GM21360 (cell line): ENCODE measurements around the gene CA6.
"Not testable (repeated sequence)": the region's sequence is repeated elsewhere in the genome, so short reads cannot be mapped to it uniquely, and the experiment has no call there.

Source experiments
- ATAC-seq: cut with Tn5 transposase; IDR thresholded peaks from one replicate; pipeline ENCODE4 v1.9.1; 2021; ENCODE audit warnings: mild to moderate bottlenecking, moderate library complexity; ENCODE audit not compliant: unreplicated experiment

CA6 gene

DNA sequence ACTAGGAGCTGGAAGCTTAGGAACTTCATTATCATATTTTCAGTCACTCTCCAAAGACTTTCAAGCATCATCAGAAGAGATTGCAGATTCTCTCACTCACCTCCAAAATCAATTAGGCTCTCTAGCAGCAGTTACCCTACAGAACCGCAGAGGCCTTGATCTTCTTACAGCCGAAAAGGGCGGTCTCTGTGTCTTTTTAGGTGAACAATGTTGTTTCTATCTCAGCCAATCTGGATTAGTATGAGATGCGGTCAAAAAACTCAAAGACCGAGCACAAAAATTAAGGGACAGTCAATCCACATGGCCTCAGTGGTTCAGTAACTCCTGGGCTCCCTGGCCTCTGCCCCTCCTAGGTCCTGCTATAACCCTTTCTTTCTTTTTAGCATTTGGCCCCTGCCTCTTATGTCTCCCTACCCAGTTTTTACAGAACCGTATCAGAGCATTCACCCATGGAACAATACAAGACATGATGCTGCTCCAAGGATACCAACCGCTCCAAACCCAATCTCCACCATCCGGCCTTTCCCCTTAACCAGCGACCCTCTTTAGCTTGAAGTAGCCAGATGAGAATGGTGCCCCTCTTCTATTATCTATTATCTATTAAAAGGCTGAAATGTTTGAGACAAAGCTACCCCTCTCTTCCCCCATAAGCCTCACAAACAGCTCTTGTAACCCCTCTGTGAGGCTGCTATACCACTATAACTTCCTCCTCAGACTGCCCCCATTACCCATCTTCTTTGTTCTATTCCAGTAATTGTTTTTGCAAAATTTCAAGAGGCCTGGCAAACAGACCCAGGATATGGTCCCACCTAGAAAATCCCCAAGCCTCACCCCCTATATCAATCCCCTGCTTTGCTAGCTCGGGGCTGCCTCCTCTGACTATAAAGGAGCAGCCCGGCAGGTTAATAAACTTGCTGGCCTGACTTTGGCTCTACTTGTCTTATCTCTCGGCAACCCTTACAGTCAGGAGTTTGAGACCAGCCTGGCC, 18.7 kb upstream of the CA6 start:
- ATAC-seq, result no peak

DNA sequence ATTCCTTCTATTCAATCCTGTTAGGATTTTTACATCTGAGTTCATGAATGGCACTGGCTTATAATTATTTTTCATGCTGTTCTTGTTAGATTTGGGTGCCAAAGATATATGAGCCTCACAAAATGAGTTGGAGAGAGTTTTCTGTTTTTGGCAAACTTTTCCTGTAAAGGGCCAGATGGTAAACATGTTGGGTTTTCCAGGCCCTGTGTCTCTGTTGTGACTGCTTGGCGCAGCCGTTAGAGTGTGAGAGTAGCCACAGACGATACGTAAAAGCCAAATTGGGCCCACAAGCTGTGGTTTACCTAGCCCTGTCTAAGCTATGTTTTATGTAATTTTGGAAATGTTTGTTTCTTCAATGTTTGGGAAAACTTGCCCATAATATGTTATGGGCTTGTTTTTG, 15.6 kb upstream of the CA6 start:
- ATAC-seq, result no peak

DNA sequence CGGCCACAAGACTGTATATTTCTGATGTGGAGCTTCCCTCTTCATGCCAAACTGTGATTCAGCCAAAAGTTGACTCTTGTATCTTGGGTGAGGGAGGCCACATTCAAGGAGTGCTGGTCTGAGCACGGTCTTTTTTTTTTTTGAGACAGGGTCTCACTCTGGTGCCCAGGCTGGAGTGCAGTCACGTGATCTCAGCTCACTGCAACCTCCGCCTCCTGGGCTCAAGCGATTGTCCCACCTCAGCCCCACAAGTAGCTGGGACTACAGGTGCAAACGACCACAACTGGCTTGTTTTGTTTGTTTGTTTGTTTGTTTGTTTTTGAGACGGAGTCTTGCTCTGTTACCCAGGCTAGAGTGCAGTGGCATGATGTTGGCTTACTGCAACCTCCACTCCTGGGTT, 8.6 kb upstream of the CA6 start:
- not testable (repeated sequence) for ATAC-seq

DNA sequence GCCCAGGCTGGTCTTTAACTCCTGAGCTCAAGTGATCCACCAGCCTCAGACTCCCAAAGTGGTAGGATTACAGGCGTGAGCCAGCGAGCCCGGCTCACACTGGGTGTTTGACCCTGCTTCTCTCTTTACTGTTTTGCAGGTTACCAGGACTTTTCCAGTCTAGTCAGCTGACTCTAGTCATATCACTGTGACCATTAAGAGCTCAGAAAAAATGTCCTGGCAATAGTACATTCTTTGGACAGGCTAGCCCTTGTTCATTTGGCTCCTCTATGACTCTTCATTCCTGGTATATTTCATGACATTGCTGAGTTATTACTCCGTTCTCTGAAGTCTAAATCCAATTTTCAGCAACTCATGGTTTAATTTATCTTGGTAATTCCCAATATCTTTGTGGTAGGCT, 8.0 kb upstream of the CA6 start:
- no peak for ATAC-seq

DNA sequence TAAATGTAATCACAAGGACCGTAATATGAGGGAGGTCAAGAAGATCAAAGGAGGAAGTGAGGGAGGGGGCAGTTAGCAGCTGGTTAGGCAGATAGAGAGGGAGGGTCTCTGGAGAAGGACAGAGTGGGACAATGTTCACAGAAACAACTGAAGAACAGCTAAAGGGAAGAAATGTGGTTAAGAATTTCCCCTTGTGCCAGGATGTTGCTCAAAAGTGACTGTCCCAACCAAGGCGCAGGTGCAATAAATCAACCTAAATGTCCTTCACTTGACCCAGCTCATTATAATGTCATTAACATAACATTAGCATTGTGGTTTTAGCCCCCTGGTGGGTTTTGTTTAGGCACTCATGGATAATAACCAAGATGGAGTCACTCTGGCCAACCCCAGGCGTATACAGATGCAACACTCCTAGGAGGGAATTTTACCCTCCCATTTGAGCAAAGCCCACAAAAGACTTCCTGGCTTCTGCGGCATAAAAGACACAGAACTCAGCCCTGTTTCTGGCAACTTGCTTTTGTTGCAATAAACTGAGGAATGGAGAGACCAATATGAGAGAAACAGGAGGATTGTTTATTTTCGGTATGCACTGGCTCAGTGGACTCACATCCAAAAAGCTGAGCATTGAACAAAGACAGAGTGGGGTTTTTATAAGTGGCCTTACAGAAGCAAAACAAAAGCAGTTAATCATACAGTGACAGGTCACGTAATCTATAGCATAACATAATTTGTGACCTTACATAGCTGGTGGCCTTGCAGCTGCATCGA, 7.3 kb upstream of the CA6 start:
- no peak for ATAC-seq

DNA sequence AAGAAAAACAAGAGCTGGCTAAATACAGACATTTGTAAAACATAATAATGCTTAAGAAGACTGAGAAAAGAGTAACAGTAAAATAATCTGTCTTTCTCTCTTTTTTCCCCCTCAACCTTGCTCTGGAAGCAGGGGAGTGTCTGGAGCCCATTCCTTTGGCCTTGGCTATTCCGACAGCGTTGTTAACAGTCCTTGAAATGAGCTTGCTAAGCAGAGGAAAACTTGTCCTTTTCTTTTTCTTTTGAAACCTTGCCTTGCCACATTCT, 6.7 kb upstream of the CA6 start:
- ATAC-seq, result no peak

DNA sequence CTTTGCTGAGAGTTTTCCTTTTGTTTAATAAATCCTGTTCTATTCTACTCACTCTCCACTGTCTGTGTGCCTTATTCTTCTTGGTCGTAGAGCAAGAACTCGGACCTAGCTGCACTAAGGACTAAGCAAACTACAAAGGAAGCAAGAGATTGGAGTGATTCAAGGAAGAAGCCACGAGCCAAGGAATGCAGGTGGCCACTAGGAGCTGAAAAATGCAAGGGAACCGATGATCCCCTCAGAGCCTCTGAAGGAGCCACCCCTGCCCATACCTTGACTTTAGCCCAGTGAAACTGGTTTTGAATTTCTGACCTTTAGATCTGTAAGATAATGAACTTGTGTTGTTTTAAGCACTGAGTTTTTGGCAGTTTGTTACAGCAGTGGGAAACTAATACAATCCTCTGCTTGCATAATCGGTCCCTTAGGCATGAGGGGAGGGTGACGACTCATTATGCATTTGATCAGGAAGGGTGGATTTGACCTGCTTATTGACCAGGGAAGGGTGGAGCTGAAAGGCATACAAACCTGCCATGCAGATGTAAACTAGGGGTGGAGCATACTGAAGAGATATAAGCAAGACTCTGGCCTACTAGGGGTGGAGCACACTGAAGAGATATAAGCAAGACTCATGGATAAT, 6.2 kb upstream of the CA6 start:
- no peak for ATAC-seq

DNA sequence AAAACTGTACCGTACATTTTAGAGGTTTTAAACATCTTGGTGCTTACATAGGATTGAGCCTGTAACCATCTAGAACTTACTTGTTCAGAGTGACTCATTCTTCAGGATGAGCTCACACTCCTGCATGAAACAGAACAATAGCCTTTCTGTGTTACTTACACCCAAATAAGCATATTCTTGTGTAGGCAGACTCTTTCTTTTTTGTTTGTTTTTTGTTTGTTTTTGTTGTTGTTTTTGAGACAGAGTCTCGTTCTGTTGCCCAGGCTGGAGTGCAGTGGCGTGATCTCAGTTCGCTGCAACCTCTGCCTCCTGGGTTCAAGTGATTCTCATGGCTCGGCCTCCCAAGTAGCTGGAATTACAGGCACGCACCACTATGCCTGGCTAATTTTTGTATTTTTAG, 3.8 kb upstream of the CA6 start:
- no peak for ATAC-seq

DNA sequence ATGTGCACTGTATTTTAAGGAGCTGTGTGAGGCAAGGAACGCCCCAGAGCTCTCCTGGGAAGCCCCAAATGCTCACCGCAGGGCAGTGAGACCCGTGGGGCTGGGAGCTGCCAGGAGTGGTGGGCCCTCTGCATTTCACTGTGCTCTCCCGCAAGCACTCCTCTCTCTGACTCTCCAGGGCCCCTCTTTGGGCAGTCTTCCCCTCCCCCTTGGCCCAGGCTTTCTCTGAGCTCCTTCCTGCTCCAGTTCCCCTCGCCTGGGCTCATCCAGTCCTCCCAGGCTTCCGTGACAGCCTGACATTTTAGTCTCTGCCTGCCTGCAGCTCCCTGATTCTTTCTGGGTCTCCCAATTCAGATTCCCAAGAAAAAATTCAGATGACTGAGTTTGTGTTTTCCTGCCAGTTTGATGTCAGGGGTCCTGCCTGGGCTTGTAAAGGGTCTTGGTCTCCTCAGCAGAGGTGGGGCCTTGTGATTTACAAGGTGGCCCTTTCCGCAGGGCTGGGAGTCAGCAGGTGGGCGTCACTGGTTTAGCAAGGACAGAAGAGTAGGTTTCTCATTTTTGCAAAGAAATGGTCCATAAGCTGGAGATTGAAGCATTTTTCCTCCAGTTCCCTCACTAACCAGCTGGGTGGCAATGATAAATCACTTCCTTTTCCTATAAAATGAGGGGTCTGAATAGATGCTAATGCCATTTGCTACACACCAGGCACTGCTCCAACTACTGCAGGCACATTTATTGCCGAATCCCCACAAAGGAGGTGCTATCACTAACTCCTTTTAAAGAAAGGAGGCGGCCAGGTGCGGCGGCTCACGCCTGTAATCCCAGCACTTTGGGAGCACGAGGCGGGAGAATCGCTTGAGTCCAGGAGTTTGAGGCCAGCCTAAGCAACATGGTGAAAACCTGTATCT, 1.9 kb upstream of the CA6 start:
- no peak for ATAC-seq

DNA sequence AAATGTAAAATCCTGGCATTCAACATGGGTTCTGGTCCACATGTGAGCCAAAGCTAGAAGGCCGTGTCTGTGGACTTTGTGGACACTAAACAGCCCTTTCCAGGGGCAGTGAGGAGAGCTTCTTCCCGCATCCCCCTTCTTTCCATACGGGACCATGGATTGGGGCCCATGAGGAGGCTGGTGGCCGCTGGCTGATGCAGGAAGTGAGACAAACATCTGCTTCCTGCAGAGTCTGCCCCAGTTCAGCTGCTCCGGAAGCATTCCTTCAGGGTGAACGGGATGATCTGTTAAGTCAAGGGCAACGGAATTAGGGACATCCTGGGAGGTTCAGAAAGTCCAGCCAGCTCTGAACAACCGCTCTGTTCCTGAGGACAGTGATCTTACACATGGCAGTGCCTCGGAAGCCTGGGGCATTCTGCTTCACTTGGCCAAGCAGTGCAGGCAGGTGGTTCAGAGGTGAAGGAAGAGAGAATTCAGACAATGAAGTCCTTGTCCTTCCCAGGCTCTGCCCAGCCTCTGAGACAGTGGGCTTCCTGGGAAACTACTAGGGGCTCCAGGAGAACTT, 1.5 kb downstream of the CA6 start:
- ATAC-seq, result no peak

DNA sequence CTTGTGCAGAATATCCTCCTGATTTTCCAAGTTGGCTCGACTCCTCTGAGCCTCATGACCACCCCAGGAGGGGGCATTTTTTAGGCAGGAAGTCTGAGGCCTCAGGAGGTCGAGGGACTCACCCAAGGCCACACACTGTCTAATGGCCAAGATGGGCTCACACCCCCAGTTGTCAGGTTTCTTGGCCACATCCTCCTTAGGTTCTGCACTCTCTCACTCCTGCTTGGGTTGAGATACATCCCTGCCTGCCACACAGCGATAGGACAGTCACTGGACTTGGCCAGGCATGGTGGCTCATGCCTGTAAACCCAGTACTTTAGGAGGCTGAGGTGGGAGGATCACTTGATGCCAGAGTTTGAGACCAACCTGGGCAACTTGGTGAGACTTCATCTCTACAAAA, 4.6 kb downstream of the CA6 start:
- no peak for ATAC-seq

DNA sequence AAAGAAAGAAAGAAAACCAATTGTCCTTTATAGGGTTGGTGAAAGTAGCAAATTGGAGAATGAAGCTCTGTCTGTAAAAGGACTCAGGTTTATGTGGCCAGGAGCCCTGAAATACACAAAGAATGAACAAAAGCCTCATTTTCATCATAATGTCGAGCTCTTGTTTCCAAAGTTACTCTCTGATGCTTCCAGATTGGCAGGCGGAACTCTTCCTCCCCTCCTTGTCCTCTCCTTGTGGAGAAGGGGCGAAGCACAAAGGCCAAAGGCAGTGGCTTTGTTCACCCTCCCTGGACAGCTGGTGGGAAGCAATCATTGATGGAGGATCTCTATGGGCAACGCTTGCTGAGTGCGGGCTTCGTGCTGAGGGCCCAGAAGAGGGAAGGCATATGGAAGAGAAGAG, 5.6 kb downstream of the CA6 start:
- ATAC-seq, result no peak

DNA sequence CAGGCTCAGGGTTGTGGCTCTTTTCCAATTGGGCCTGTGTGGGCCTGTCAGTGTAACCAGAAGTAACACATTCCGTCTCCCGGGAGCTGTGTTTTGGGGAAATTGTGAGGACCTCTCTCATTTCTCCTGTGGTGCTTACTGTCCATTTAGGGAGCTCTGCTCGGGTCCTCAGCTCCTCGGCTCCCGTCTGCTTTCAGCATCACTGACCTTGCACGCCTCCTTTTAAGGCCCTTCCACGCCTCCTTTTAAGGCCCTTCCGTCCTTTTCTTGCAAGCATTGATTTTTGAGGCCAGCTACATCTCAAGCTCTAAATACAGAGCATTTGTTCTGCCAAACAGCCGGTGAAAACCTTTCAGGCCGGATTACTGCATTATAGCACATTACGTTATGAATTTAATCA, 9.7 kb downstream of the CA6 start:
- no peak for ATAC-seq

DNA sequence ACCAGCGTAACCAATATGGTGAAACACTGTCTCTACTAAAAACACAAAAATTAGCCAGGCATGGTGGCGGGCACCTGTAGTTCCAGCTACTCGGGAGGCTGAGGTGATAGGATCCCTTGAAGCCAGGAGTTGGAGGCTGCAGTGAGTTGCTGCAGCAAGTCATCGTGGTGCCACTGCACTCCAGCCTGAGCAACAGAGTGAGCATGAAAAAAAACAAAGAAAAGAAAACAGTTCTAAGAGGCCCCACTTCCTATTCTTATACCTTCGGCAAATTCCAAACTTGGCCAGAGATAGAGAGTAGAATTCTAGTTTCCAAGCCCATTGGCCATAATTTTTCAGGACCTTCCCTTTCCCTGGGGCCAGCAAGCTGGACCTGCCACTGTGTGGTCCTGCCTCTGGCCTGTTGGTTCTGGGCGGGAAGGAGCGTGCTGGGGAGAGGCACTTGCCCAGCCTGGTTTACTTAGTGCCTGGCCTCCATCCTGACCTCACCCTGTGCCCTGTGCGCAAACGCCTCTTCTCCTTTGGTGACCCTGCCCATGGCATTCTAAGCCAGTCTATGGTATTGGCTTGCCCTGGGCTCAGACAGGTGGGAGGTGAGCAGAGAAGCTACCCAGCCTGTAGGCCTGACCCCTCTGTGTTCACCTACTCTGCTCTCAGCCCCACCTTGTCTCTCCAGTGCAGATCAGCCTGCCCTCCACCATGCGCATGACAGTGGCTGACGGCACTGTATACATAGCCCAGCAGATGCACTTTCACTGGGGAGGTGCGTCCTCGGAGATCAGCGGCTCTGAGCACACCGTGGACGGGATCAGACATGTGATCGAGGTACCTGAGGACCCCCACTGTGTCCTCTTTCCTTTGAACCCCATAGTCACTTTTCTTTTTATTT, 11.0 kb downstream of the CA6 start:
- ATAC-seq, result no peak

DNA sequence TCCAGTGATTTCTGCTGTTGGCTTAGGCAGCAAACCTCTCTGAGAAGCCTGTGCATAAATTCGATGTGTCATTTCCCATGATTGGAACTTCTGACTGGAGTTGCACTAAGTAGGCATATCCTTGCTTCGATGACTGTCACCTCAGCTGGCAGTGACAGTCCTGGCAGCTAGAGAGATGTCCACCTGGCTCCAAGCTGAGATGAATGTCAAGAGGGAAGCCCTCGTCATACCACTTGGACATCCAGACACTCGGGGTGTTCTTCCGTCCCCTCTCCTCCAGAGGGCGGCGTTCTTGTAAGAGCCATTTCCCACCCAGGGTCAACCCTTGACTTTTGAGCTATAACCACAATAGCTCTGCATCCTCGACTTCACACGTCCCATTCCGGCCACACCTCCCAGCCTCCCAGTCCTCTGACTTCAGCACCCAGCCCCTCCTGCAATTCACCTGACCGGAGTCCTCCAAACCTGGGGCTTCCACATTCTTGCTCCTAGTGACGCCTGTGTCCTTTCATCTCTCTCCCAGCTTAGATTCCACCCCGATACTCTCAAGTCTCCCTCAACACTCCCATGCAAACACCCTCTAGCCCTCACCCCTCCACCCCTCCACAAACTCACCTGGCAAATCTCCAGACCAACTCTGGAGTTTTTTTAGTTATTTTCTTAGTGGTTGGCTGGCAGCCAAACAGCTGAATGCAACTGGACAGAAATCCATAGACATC, 17.3 kb downstream of the CA6 start:
- ATAC-seq, result no peak

DNA sequence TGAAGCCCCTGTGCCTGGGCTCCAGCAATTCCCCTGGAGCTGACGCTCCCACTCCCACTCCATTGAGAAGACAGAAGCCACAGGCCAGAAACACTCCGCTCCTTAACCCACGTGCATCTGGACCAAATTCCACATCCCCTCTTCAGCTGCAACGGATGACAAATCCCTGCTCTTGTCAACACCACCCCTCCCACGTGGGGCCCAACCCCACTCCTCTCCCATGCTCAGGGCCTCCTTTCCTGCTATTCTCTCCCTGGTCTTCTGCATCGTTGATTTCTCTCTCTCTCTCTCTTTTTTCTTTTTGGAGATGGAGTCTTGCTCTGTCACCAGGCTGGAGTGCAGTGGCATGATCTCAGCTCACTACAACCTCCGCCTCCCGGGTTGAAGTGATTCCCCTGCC, 18.3 kb downstream of the CA6 start:
- ATAC-seq, result no peak

DNA sequence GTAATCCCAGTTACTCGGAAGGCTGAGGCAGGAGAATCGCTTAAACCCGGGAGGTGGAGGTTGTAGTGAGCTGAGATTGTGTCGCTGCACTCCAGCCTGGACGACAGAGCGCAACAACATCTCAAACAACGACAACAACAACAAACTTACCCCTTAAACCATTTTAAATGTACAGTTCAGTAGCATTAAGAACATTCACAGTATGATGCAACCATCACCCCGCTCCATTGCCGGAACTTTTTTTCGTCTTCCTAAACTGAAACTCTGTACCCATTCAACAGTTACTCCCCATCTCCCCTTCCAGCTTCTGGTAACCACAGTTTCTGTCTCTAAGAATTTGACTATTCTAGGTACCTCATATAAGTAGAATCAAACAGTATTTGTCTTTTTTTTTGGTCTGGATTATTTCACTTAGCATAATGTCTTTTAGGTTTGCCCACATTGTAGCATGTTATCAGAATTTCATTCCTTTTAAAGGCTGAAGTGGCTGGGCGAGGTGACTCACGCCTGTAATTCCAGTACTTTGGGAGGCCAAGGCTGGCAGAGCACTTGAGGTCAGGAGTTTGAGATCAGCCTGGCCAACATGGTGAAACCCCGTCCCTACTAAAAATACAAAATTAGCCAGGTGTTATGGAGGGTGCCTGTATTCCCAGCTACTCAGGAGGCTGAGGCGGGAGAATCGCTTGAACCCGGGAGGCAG, 19.6 kb downstream of the CA6 start:
- ATAC-seq, result no peak

DNA sequence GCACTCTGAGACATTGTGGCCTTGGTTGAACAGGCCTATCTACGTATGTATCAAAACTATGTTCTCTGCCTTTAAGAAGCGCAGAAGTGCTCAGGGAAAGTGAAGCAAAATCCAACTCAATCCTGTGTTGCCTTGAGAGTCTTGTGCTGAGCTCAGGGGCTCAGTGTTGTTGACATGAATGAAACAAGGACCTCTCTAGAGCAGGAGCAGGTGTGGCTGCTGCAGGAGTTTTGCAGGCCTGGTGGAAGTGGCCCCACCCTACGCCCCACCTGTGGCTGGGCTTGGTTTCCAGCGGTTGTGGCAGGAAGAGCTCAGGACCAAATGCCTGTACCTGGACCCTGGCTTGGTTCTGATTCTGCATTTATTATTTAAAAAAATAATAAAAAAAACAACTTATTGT, 20.9 kb downstream of the CA6 start:
- no peak for ATAC-seq
